ENCODE data around the gene ORC3.

DNA sequence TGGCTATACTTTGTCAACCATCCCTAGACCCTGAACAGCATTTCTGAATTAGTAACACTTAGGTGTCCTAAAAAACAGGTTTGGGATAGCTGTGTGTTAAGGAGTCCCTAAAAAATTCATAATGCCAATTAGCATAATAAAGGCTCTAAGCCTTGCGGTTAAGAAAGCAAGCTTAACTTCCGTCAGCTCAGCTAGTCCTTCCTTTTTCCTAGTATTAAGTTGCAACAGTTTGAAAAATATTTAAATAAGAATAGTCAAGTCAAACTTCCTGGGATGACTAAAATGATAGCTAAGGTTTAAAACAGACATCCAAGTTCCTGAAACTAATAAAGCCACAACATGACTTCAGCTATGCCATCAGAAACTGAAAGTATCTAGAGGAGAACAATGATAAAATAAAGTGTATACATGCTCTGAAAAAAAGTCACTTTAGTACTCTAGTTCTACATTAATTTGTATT, 108.6 kb downstream of the ORC3 start:
- TF ChIP-seq RFX5 (IDR thresholded peaks at IDR 0.05; ENCODE audit: low read depth, low read length) (no peak), POLR2AphosphoS5 (IDR thresholded peaks at IDR 0.05; ENCODE audit: low read length) (no peak)
